GM12878 (cell line): Measurements from ENCODE around the gene SHC4. TPM values are rescaled to one million over a fixed set of nuclear protein-coding genes. Genes with fewer than 3 reads are reported as not detected.

Experiments used
- ATAC-seq: fragments of 200-7000 bp; cut with Tn5 transposase; 3 replicates; pipeline ENCODE4 v1.9.1; 2020; ENCODE audit warnings: mild to moderate bottlenecking, moderate library complexity
- BruUV-seq: library from RNA; stranded (reverse); fragments of 400-500 nt; replicated peaks from 2 replicates; lab custom pipeline; 2021; lab: Mats Ljungman, UMichigan
- CTCF ChIA-PET: fragments of 300-600 bp; sonication (Branson Sonifier 250); formaldehyde crosslinking; extraction: SDS; loops from one replicate; lab custom pipeline; 2021; ENCODE audit warnings: inconsistent platforms; lab: Yijun Ruan, JAX
- POLR2A ChIA-PET: fragments of 350-600 bp; formaldehyde crosslinking; extraction: SDS; loops from one replicate; lab custom pipeline; 2021; ENCODE audit warnings: inconsistent platforms; lab: Charles Lee
- RAD21 ChIA-PET: fragments of 300-600 bp; sonication (Branson Sonifier 250); formaldehyde crosslinking; loops from one replicate; lab custom pipeline; 2023; ENCODE audit warnings: antibody characterized with exemption; ENCODE audit not compliant: unreplicated experiment; lab: Charles Lee
- SMC1A ChIA-PET: fragments of 300-600 bp; sonication (Branson Sonifier 250); formaldehyde crosslinking; loops from one replicate; lab custom pipeline; 2023; ENCODE audit not compliant: unreplicated experiment, uncharacterized antibody; lab: Charles Lee
- DNase-seq: peaks from one replicate; pipeline ENCODE4 v3.0.0-alpha.2; 2011; ENCODE audit warnings: low read depth, low spot score
- FAIRE-seq: peaks from 3 replicates; lab custom pipeline; 2011; peaks lifted over from hg19 to GRCh38; lab: Jason Lieb, UNC
- H2AFZ ChIP-seq: 2 replicates; pipeline ENCODE4 v1.6.0; 2011; ENCODE audit warnings: low read depth, low read length, control low read depth; ENCODE audit not compliant: control insufficient read depth
- H3K27ac ChIP-seq: 2 replicates; pipeline ENCODE4 v1.5.1; 2011; ENCODE audit warnings: control low read depth; ENCODE audit not compliant: control insufficient read depth, insufficient read depth
- H3K27me3 ChIP-seq, 2 experiments: replicated peaks in 1 of 2; 2 replicates each; pipeline versions ENCODE4 v1.6.0 to v1.6.1; 2011; ENCODE audit warnings: low read length in 1 of 2; ENCODE audit not compliant: control insufficient read depth in 2 of 2, insufficient read depth in 2 of 2
- H3K36me3 ChIP-seq, 2 experiments: 2 replicates each; pipeline ENCODE4 v1.5.1; 2011; ENCODE audit warnings: low read length in 1 of 2; ENCODE audit not compliant: control insufficient read depth in 2 of 2, insufficient read depth in 2 of 2
- H3K4me1 ChIP-seq: 2 replicates; pipeline ENCODE4 v1.6.1; 2011; ENCODE audit warnings: mild to moderate bottlenecking, low read length, moderate library complexity, mixed read lengths; ENCODE audit not compliant: control insufficient read depth, insufficient read depth
- H3K4me2 ChIP-seq: 2 replicates; pipeline ENCODE4 v1.6.0; 2011; ENCODE audit warnings: control low read depth; ENCODE audit not compliant: control insufficient read depth, insufficient read depth
- H3K4me3 ChIP-seq: fragments of 200-600 bp; sonication (generic); 2 replicates; pipeline ENCODE4 v1.5.1; 2016
- H3K79me2 ChIP-seq: 2 replicates; pipeline ENCODE4 v1.6.0; 2011; ENCODE audit warnings: low read length; ENCODE audit not compliant: control insufficient read depth, insufficient read depth
- H3K9ac ChIP-seq: 2 replicates; pipeline ENCODE4 v1.8.0; 2011; ENCODE audit warnings: low read length, control low read depth, mixed read lengths; ENCODE audit not compliant: control insufficient read depth, insufficient read depth
- H3K9me3 ChIP-seq: replicated peaks from 3 replicates; pipeline ENCODE4 v1.5.1; 2011; ENCODE audit warnings: mild to moderate bottlenecking, low read length; ENCODE audit not compliant: control insufficient read depth, insufficient read depth
- H4K20me1 ChIP-seq: 2 replicates; pipeline ENCODE4 v1.6.0; 2011; ENCODE audit not compliant: control insufficient read depth, insufficient read depth
- POU2F2 ChIP-seq: IDR thresholded peaks from 3 replicates; pipeline ENCODE4 v1.6.1; 2011; ENCODE audit warnings: low read depth, mild to moderate bottlenecking, low read length, borderline replicate concordance
- RBBP5 ChIP-seq: fragments of 200-600 bp; sonication (generic); conservative IDR thresholded peaks from 2 replicates; pipeline ENCODE4 v1.6.1; 2016
- WGBS: methylation state at CpG from one replicate; pipeline ENCODE4 v1.1.6; 2016; ENCODE audit warnings: low lambda C conversion rate; ENCODE audit not compliant: insufficient replicate concordance, insufficient coverage; ENCODE audit errors: missing lambda C conversion rate; 5-methylcytosine and 5-hydroxymethylcytosine counted together
- in situ Hi-C: fragments of 300-500 bp; cut with MboI; formaldehyde crosslinking; loops from 9 replicates; pipeline ENCODE4 v1.14.3; 2018; ENCODE audit warnings: mixed read lengths
- intact Hi-C: fragments of 100-400 bp; cut with micrococcal nuclease; formaldehyde crosslinking; loops from one replicate; pipeline ENCODE4 v1.14.2; 2022; ENCODE audit not compliant: unreplicated experiment
- polyA plus RNA-seq, 11 experiments: library from polyadenylated mRNA; depleted of rRNA in 4 of 11; unstranded in 6 of 11; stranded (reverse) in 5 of 11; fragments of >200 nt; fragmentation: Nextera tagmentation in 4 of 11; fragmentation: Illumina TruSeq in 1 of 11; extraction: Ambion mirVana in 4 of 11; extraction: Trizol in 1 of 11; gene quantifications; 1 replicate in 1 of 11; 2 replicates in 10 of 11; pipeline versions ENCODE4 v1.2.1 to v1.2.3, GENCODE V29; 2011 to 2016; ENCODE audit warnings: inconsistent platforms in 2 of 11, missing spikeins in 2 of 11, low read depth in 1 of 11
- total RNA-seq, 4 experiments: library from RNA; depleted of rRNA in 3 of 4; stranded (reverse); fragments of >200 nt in 3 of 4; fragmentation: Illumina TruSeq in 1 of 4; extraction: Trizol in 1 of 4; gene quantifications; 2 replicates each; pipeline versions ENCODE4 v1.2.1 to v1.2.3, GENCODE V29; 2013 to 2021
- TF ChIP-seq, protein P1 (sequence below): fragments of 450-650 bp; IDR thresholded peaks from 2 replicates; pipeline ENCODE4 v1.6.1; 2016; ENCODE audit warnings: mild to moderate bottlenecking

Gene SHC4
- total and polyA plus RNA-seq, 10 of the 15 experiments (the other 5 are each of a cell fraction or from before 2014, with no cell fraction given), result 0.04 to 0.87 (median 0.14) TPM

GRCh38 chr15:48880070-48880634 lies 83.6 kb downstream of the SHC4 start:
- intact Hi-C loops, result loop anchor here (5.0 kb wide), 1 partner anchor 87 kb away; no protein-coding TSS in a partner anchor
- CTCF ChIA-PET, result interaction anchor here (0.8 to 4.7 kb wide), 11 partner anchors 13 to 521 kb away, joined by 3 to 38 read pairs (median 3); partner anchors contain the start of gene SHC4
- FAIRE-seq, result no peak
- WGBS, result 98% methylated on average over 3 of the region's 3 CpGs
- Histone ChIP-seq H3K4me2 (peak overlapping the region; percentile 77), H3K9ac (no peak overlapping the region), H3K36me3 (no peaks in the 10 kb centered on the region), H3K4me1 (peaks cover 4% of the 10 kb centered on the region), H3K27me3 (no peaks in the 10 kb centered on the region), H3K9me3 (no peaks in the 10 kb centered on the region), H2AFZ (no peak overlapping the region), H3K4me3 (0 out of 2 replicates have a peak overlapping the region, but pooled peaks have one; percentile 67), H4K20me1 (no peaks in the 10 kb centered on the region; the same call in 1 of the 2 replicates), H3K27ac (no peak overlapping the region), H3K79me2 (peaks cover 26% of the 10 kb centered on the region)
- no TSS peak for BruUV-seq
- SMC1A ChIA-PET, result interaction anchor here (0.6 to 7.1 kb wide), 13 partner anchors 10 to 741 kb away, joined by 3 to 55 read pairs (median 5); partner anchors contain the start of genes DTWD1 and SHC4
- DNase-seq, result no peak
- in situ Hi-C loops, result no loop called here
- TF ChIP-seq POU2F2 (no peak), RBBP5 (no peak)
- TF ChIP-seq, protein P1, sequence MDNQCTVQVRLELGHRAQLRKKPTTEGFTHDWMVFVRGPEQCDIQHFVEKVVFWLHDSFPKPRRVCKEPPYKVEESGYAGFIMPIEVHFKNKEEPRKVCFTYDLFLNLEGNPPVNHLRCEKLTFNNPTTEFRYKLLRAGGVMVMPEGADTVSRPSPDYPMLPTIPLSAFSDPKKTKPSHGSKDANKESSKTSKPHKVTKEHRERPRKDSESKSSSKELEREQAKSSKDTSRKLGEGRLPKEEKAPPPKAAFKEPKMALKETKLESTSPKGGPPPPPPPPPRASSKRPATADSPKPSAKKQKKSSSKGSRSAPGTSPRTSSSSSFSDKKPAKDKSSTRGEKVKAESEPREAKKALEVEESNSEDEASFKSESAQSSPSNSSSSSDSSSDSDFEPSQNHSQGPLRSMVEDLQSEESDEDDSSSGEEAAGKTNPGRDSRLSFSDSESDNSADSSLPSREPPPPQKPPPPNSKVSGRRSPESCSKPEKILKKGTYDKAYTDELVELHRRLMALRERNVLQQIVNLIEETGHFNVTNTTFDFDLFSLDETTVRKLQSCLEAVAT, result no peak
- RAD21 ChIA-PET, result interaction anchor here (1.2 to 1.3 kb wide), 3 partner anchors 14 to 95 kb away, joined by 3 to 8 read pairs (median 3); no protein-coding TSS in a partner anchor
- POLR2A ChIA-PET, result interaction anchor here (0.7 to 1.0 kb wide), 2 partner anchors 47 to 86 kb away, joined by 3 read pairs; no protein-coding TSS in a partner anchor
- ATAC-seq, result no peak
